Neutrophil (primary cell): ENCODE measurements around the gene MAP2K1.
"Not testable (repeated sequence)": the region's sequence is repeated elsewhere in the genome, so short reads cannot be mapped to it uniquely, and the experiment has no call there.

Source experiments
- H3K27ac ChIP-seq: fragments of 200-600 bp; sonication (generic); 2 replicates; pipeline ENCODE4 v1.5.1; 2016; ENCODE audit warnings: mild to moderate bottlenecking, moderate library complexity
- H3K27me3 ChIP-seq: fragments of 200-600 bp; sonication (generic); 2 replicates; pipeline ENCODE4 v1.6.0; 2016; ENCODE audit warnings: mild to moderate bottlenecking
- H3K36me3 ChIP-seq: fragments of 200-600 bp; sonication (generic); 2 replicates; pipeline ENCODE4 v1.5.1; 2017
- H3K4me1 ChIP-seq, 2 experiments: fragments of 200-600 bp in 1 of 2; sonication (generic) in 1 of 2; 1 replicate in 1 of 2; 2 replicates in 1 of 2; pipeline versions ENCODE4 v1.5.1 to v1.6.1; 2013 to 2016; ENCODE audit warnings: low read depth in 1 of 2, low read length in 1 of 2, mild to moderate bottlenecking in 1 of 2, moderate library complexity in 1 of 2; ENCODE audit not compliant: control insufficient read depth in 1 of 2, insufficient read depth in 1 of 2
- H3K4me3 ChIP-seq, 2 experiments: fragments of 200-600 bp in 1 of 2; sonication (generic) in 1 of 2; 1 replicate in 1 of 2; 2 replicates in 1 of 2; pipeline ENCODE4 v1.5.1; 2013 to 2016; ENCODE audit warnings: low read depth in 1 of 2, low read length in 1 of 2, mild to moderate bottlenecking in 1 of 2, moderate library complexity in 1 of 2
- H3K9me3 ChIP-seq: fragments of 200-600 bp; sonication (generic); 2 replicates; pipeline ENCODE4 v1.5.1; 2016
- CTCF ChIP-seq: fragments of 200-600 bp; sonication (generic); IDR thresholded peaks from 2 replicates; pipeline ENCODE4 v1.5.1; 2016; ENCODE audit warnings: antibody characterized with exemption

Gene MAP2K1

DNA sequence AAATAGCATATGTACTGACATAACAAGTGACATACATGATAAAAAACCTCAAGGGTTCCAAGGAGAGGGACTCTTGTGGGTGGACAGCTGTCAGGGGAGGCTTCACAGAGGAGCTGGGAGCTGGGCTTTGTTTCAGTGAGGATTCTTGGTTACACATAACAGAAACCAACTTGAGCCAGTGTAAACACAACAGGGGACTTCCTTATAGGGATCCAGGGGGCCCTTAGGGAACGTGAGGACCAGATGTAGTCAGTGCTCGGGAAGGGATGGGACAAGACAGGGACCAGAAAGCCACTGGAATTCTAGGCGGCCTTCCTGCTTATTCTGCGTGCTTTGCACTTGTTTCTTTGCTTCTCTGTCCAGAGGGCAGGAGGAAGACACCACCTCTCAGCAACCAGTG is 75.9 kb downstream of the MAP2K1 start:
- peaks cover 20% of the 10 kb centered on the region for H3K36me3 ChIP-seq
- H3K4me3 ChIP-seq = no peak overlapping the region
- no peaks in the 10 kb centered on the region for H3K27me3 ChIP-seq
- TF ChIP-seq CTCF = no peak
- no peaks in the 10 kb centered on the region for H3K9me3 ChIP-seq
- no peaks in the 10 kb centered on the region for H3K4me1 ChIP-seq
- H3K27ac ChIP-seq = no peak overlapping the region

DNA sequence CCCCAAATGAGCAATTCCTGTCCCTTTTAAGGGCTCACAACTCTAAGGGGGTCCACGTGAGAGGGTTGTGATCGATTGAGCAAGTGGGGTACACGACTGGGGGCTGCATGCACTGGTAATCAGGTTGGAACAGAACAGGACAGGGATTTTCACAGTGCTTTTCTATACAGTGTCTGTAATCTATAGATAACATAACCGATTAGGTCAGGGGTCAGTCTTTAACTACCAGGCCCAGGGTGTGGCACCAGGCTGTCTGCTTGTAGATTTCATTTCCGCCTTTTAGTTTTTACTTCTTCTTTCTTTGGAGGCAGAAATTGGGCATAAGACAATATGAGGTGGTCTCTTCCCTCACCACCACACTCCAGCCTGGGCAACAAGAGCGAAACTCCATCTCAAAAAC is 78.6 kb downstream of the MAP2K1 start:
- not testable (repeated sequence) for H3K9me3 ChIP-seq, H3K4me3 ChIP-seq, H3K27me3 ChIP-seq, H3K4me1 ChIP-seq, H3K27ac ChIP-seq
- peaks cover 19% of the 10 kb centered on the region for H3K36me3 ChIP-seq

- H3K4me1 ChIP-seq, H3K27me3 ChIP-seq, H3K4me3 ChIP-seq, H3K9me3 ChIP-seq, H3K27ac ChIP-seq: not testable (repeated sequence)
- H3K36me3 ChIP-seq = peaks cover 19% of the 10 kb centered on the region
Observed at GRCh38 chr15:66467162-66468040, 80.7 kb downstream of the MAP2K1 start.

DNA sequence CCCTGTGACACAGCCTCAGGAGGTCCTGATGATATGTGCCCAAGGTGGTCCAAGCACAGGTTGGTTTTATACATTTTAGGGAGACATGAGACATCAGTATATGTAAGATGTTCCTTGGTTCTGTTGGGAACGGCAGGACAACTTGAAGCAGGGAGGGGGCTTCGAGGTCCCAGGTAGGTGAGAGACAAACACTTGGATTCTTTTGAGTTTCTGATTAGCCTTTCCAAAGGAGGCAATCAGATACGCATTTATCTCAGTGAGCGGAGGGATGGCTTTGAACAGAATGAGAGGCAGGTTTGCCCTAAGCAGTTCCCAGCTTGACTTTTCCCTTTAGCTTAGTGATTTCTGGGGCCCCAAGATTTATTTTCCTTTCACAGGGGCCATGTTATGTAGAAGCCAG is 84.1 kb downstream of the MAP2K1 start:
- H3K9me3 ChIP-seq, H3K4me1 ChIP-seq, H3K27ac ChIP-seq, H3K27me3 ChIP-seq, H3K36me3 ChIP-seq, H3K4me3 ChIP-seq: not testable (repeated sequence)

DNA sequence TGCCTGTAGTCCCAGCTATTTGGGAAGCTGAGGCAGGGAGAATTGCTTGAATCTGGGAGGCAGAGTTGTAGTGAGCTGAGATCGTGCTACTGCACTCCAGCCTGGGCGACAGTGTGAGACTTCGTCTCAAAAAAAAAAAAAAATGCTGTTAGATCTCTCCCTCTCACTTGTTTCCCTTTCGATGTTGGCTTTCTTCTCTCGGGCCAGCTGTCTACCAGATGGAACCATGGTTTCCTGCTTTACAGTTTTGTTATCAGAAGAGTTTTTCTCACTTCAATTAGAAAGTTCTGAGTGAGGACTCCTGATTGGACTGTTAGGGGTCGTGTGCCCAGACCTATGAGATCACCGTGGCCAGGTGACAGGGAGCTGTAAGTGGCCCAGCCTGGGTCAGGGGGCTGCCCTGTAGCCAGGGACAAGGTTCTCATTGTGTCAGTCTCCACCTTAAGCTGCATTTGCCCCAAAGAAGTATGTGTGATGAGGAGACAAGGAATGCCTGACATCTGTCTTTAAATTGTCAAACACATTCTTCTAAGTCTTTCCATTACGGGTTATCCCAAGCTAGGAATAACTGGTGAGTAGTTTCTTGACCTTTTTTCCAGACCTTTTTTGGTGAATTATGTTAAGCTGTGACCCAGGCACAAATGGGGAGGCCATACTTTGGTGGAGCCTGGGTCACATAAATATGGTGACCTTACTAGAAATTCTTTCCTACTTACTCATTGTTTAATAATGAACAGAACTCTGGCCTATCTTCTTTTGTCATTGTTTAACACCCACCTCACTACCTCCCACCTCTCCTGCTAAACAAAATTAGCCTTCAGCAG is 85.7 kb downstream of the MAP2K1 start:
- H3K9me3 ChIP-seq = no peaks in the 10 kb centered on the region
- no peaks in the 10 kb centered on the region for H3K27me3 ChIP-seq
- H3K27ac ChIP-seq = no peak overlapping the region
- no peaks in the 10 kb centered on the region for H3K4me1 ChIP-seq
- TF ChIP-seq CTCF = no peak
- peaks cover 11% of the 10 kb centered on the region for H3K36me3 ChIP-seq
- H3K4me3 ChIP-seq = no peak overlapping the region

- H3K36me3 ChIP-seq = peaks cover 11% of the 10 kb centered on the region
- H3K4me1 ChIP-seq = no peaks in the 10 kb centered on the region
- H3K27me3 ChIP-seq = no peaks in the 10 kb centered on the region
- no peak overlapping the region for H3K4me3 ChIP-seq
- H3K9me3 ChIP-seq = no peaks in the 10 kb centered on the region
- no peak for TF ChIP-seq CTCF
- no peak overlapping the region for H3K27ac ChIP-seq
Observed at GRCh38 chr15:66474135-66474534, 87.4 kb downstream of the MAP2K1 start.

DNA sequence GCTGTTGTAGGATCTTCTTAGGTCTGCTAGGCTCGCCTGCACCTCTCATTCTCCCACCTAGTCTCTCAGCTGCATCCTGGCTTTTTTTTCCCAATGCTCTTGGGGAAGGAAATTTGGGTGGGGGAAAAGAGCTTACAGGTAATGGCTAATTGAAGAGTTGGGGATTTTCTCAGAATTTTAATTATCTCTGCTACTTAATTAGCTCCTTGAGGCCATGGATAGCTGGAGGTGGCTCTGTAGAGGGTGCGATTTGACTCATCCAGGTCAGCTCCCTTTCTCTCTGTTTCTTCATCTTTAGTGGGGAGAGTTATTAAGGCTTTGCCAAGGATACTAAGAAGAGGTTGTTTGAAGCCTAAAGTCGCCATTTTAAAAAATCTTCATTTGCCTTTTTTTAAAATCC is 88.3 kb downstream of the MAP2K1 start:
- Histone ChIP-seq H3K27ac (no peak overlapping the region), H3K4me3 (no peak overlapping the region), H3K27me3 (no peaks in the 10 kb centered on the region), H3K9me3 (no peaks in the 10 kb centered on the region), H3K36me3 (peaks cover 11% of the 10 kb centered on the region), H3K4me1 (no peaks in the 10 kb centered on the region)
- TF ChIP-seq CTCF = no peak
